Thyroid gland (tissue), 4 donors: Measurements from ENCODE around the gene HPS6. TPM values are rescaled to one million over a fixed set of nuclear protein-coding genes. Genes with fewer than 3 reads are reported as not detected.
A peak's percentile ranks its signal among the peaks of the same experiment; 100 is the strongest.
"Not testable (repeated sequence)": the region's sequence is repeated elsewhere in the genome, so short reads cannot be mapped to it uniquely, and the experiment has no call there.

Experiments
- DNase-seq, 2 donors: peaks; one replicate each; pipeline ENCODE4 v3.0.0-alpha.2; 2019
- H3K27ac ChIP-seq, 3 donors: fragments of 200-600 bp; sonication (generic); 1 replicate in 2 of 3; 2 replicates in 1 of 3; pipeline ENCODE4 v1.5.1; 2016 to 2019; ENCODE audit warnings: mild to moderate bottlenecking in 1 of 3, moderate library complexity in 1 of 3
- H3K27me3 ChIP-seq: fragments of 200-600 bp; sonication (generic); one replicate; pipeline ENCODE4 v1.5.1; 2019
- H3K36me3 ChIP-seq, 2 donors: fragments of 200-600 bp; sonication (generic); one replicate each; pipeline ENCODE4 v1.5.1; 2016 to 2019
- H3K4me1 ChIP-seq, 2 donors: fragments of 200-600 bp; sonication (generic); one replicate each; pipeline ENCODE4 v1.5.1; 2017 to 2019
- H3K4me3 ChIP-seq, 3 donors: fragments of 200-600 bp; sonication (generic); replicated peaks in 1 of 3; 1 replicate in 2 of 3; 2 replicates in 1 of 3; pipeline ENCODE4 v1.5.1; 2016; ENCODE audit warnings: mild to moderate bottlenecking in 1 of 3
- H3K9me3 ChIP-seq: fragments of 200-600 bp; sonication (generic); one replicate; pipeline ENCODE4 v1.5.1; 2017
- POLR2A ChIP-seq, 2 donors: fragments of 450-650 bp; IDR thresholded peaks; one replicate each; pipeline ENCODE4 v1.6.1; 2017; ENCODE audit warnings: antibody characterized with exemption in 2 of 2, mild to moderate bottlenecking in 2 of 2, moderate library complexity in 1 of 2
- WGBS, 2 donors: methylation state at CpG; one replicate each; pipeline ENCODE4 v1.1.5; 2017; 5-methylcytosine and 5-hydroxymethylcytosine counted together
- intact Hi-C: fragments of 100-400 bp; cut with DNase I; formaldehyde crosslinking; loops from one replicate; pipeline ENCODE4 v1.15.1; 2023
- total RNA-seq, 4 donors: library from RNA; depleted of rRNA; stranded (reverse); fragments of >200 nt; gene quantifications; one replicate each; pipeline ENCODE4 v1.2.3, GENCODE V29; 2016
- TF ChIP-seq, protein P1 (sequence below), 6 experiments: fragments of 200-600 bp in 3 of 6; fragments of 450-650 bp in 3 of 6; sonication (generic) in 3 of 6; IDR thresholded peaks; one replicate each; pipeline ENCODE4 v1.5.1; 2016 to 2019; ENCODE audit warnings: antibody characterized with exemption in 6 of 6, mild to moderate bottlenecking in 2 of 6, inconsistent platforms in 1 of 6, moderate library complexity in 1 of 6

Gene HPS6
- total RNA-seq, 4 donors from 2014 or later = 18.7 to 28.5 (median 23.8) TPM

DNA sequence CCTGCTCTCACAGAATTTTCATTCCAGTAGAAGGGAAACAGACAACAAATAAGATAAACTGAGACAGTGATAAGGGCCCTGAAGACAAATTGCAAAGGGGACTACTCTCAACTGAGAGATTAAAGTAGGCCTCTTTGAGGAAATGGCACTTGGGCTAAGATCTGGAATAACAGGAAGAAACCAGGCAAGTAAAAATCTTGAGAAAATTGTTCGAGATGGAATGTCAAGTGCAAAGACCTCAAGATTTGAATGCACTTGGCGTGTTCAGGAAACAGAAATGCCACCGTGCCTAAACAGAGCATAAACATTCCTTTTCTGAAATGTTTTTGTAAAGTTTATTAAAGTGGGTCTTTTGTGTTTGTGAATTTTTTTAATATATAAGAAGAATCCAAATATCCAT is 19.9 kb upstream of the HPS6 start:
- intact Hi-C loops = no loop called here
- no peak for DNase-seq
- no peaks in the 10 kb centered on the region for H3K9me3 ChIP-seq
- TF ChIP-seq POLR2A (IDR thresholded peaks at IDR 0.05) = no peak
- TF ChIP-seq, protein P1, sequence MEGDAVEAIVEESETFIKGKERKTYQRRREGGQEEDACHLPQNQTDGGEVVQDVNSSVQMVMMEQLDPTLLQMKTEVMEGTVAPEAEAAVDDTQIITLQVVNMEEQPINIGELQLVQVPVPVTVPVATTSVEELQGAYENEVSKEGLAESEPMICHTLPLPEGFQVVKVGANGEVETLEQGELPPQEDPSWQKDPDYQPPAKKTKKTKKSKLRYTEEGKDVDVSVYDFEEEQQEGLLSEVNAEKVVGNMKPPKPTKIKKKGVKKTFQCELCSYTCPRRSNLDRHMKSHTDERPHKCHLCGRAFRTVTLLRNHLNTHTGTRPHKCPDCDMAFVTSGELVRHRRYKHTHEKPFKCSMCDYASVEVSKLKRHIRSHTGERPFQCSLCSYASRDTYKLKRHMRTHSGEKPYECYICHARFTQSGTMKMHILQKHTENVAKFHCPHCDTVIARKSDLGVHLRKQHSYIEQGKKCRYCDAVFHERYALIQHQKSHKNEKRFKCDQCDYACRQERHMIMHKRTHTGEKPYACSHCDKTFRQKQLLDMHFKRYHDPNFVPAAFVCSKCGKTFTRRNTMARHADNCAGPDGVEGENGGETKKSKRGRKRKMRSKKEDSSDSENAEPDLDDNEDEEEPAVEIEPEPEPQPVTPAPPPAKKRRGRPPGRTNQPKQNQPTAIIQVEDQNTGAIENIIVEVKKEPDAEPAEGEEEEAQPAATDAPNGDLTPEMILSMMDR (IDR thresholded peaks at IDR 0.05) = no peak
- no peaks in the 10 kb centered on the region for H3K27me3 ChIP-seq
- H3K27ac ChIP-seq = no peak overlapping the region
- no peak overlapping the region for H3K4me3 ChIP-seq
- WGBS, 2 donors = 34 to 38% methylated on average over 3 of the region's 3 CpGs
- peaks cover 4 to 25% of the 10 kb centered on the region in 2 donors for H3K4me1 ChIP-seq
- H3K36me3 ChIP-seq = no peaks in the 10 kb centered on the region

DNA sequence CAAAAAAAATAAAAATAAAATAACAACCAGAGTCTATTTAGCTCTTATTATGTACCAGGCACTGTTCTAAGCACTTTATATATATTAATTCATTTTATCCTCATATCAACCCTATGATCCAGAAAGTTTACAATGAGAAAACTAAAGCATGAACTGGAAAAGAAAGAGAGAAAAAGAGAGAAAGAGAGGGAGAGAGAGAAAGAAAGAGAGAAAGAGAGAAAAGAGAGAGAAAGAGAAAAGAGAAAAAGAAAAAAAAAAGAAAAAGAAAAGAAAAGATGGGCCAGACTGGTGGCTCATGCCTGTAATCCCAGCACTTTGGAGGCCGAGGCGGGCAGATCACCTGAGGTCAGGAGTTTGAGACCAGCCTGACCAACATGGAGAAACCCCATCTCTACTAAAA is 19.1 kb upstream of the HPS6 start:
- H3K36me3 ChIP-seq = no peaks in the 10 kb centered on the region
- H3K27ac ChIP-seq = no peak overlapping the region
- no peak for DNase-seq
- no peak overlapping the region for H3K4me3 ChIP-seq
- peaks cover 4 to 21% of the 10 kb centered on the region in 2 donors for H3K4me1 ChIP-seq
- TF ChIP-seq POLR2A (IDR thresholded peaks at IDR 0.05) = no peak
- TF ChIP-seq, protein P1 (IDR thresholded peaks at IDR 0.05) = no peak
- no peaks in the 10 kb centered on the region for H3K27me3 ChIP-seq
- H3K9me3 ChIP-seq = no peaks in the 10 kb centered on the region
- WGBS, 2 donors = 85 to 88% methylated on average over 2 of the region's 2 CpGs
- intact Hi-C loops = no loop called here

DNA sequence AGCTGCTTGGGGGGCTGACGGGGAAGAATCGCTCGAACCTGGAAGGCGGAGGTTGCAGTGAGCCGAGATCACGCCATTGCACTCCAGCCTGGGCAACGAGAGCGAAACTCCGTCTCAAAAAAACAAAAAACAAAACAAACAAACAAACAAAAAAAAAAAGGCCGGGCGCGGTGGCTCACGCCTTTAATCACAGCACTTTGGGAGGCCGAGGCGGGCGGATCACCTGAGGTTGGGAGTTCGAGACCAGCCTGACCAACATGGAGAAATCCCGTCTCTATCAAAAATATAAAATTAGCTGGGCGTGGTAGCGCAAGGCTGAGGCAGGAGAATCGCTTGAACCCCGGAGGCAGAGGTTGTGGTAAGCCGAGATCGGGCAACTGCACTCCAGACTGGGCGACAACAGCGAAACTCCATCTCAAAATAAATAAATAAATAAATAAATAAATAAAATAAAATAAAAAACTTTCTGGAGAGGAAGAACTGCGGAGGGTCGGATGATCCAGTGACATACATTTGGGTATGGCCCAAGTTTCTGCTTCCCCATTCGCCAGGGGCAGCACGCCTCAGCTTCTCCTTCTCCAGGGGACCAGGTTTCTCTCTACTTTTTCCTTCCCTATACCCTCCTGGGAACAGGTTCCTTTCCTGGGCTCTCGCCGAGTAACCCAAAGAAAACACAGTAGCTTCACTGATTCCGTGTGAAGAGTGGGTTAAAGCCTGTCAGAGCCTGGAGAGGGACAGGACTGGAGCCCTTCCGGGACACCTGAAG is 10.1 kb upstream of the HPS6 start:
- Histone ChIP-seq H3K27ac (peak overlapping the region; percentile 63 to 96 (median 76)), H3K4me3 (peak overlapping the region; percentile 57 to 88 (median 80)), H3K4me1 (peaks cover 11 to 22% of the 10 kb centered on the region in 2 donors)
- H3K27me3 ChIP-seq, H3K36me3 ChIP-seq, H3K9me3 ChIP-seq, DNase-seq, intact Hi-C loops: not testable (repeated sequence)
- WGBS, 2 donors = 61 to 64% methylated on average over 34 of the region's 34 CpGs

DNA sequence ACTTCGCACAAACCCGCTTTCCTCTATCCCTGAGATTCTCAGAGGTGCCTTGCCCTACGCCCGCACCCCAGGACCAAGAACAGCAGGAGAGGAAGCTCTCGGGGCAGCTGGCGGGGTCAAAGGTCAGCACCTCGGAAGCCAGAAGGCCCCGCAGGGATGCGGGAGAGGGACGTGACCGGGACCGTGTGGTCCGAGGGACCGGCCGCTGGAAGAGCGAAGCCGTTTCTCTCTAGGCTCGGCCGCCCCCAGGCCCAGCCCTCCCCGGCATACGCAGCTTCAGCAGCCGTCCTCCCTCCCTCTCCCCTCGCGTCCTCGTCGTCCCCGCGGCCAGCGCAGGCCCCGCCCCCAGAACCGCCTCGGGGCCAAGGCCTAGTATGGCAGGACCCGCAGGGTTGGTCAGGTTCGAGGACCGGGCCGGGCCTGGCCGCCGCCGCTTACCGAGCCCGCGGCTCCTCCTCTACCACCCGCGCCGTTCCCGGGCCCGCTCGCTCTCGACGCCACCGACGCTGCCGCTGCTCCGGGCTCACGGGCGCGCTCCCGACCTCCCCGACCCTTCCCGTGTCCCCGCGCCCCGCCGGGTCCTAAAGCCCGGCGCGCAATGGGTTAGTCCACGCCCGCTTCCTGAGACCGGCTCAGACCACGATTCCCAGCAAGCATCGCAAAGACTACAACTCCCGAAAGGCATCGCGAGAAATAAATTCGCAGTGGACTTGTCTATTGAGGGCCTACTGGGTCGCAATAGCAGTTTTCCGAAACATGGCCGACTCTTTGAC is 9.3 kb upstream of the HPS6 start, which contains the start of gene ARMH3:
TSS of gene ARMH3 (minus strand) at position 527 of the 773 bp plus-strand sequence. CDS start 16,059 bp downstream, outside the sequence.
- Histone ChIP-seq H3K9me3 (no peaks in the 10 kb centered on the region), H3K27ac (peak within 1 kb of the TSS; percentile 63 to 96 (median 76)), H3K36me3 (no peaks in the 10 kb centered on the region), H3K4me3 (peak within 1 kb of the TSS; percentile 57 to 88 (median 80)), H3K27me3 (no peaks in the 10 kb centered on the region), H3K4me1 (peaks cover 11 to 22% of the 10 kb centered on the region in 2 donors)
- TF ChIP-seq, protein P1 (IDR thresholded peaks at IDR 0.05) = peak in 2 of 6 experiments; percentile 5 to 24
- TF ChIP-seq POLR2A (IDR thresholded peaks at IDR 0.05) = peak in 1 of 2 donors; percentile 66
- DNase-seq = peak; percentile 94
- intact Hi-C loops = no loop called here
- WGBS, 2 donors = 0% methylated on average over 12 to 49 of the region's 79 CpGs

DNA sequence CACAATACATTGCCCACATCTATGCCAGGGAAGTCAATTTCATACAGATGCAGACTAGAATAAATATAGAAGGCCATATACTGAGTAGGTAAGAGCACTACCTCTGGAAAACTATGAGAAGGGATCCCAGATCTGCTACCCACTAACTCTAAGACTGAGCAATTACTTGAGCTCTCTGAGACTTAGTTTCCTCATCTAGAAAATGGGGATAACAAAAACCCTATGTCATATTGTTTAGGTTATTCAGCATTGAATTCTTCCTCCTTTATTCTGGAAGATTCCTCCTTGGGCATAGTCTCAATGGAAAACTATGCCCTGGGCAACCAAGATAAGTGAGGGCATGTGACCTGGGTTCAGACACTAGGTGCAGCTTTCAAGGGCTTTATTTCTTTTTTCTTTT is 5.2 kb upstream of the HPS6 start:
- no peak overlapping the region for H3K4me3 ChIP-seq
- DNase-seq = no peak
- H3K36me3 ChIP-seq = no peaks in the 10 kb centered on the region
- intact Hi-C loops = no loop called here
- TF ChIP-seq POLR2A (IDR thresholded peaks at IDR 0.05) = no peak
- TF ChIP-seq, protein P1 (IDR thresholded peaks at IDR 0.05) = no peak
- H3K4me1 ChIP-seq = peaks cover under 1 to 8% of the 10 kb centered on the region in 2 donors
- H3K27me3 ChIP-seq = no peaks in the 10 kb centered on the region
- no peaks in the 10 kb centered on the region for H3K9me3 ChIP-seq
- no peak overlapping the region for H3K27ac ChIP-seq
